Measurements from ENCODE around the gene HS3ST6. TPM values are rescaled to one million over a fixed set of nuclear protein-coding genes. Genes with fewer than 3 reads are reported as not detected.

Gene HS3ST6
- total and polyA plus RNA-seq, 10 donors, result 0.06 to 0.20 TPM; not detected in 8

DNA sequence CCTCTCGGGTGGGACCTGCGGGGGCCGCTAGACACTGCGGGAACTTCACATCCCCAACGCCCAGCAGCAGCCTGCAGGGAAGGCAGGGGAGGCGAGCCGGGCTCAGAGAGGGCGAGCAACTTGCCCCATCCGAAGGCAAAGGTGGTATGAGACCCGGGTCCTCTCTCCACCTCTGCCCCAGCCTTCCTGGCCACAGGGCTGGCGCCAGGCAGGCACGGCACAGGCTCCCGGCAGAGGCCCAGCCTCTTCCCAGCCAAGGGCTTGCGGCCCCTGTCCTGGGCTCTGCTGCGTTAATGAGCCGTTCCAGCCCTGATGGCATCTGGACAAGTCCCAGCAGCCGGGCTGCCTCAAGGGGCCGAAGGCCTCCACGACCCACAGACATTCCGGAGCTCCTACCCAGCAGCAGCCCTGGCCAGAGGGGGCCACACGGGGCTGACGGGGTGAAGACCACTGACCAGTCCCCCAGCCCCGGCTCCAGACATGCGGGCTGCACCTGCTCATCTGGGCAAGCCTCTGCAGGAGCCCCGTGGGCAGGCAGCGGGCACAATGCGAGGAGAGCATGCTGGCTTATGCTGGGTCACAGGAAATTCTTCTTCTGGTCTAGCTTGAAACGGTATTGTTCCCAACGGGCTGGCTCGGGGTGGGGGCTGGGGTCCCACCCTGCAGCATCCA is 1.2 kb upstream of the HS3ST6 start:
- DNase-seq, result no peak
- intact Hi-C loops (cut with DNase I; ENCODE audit: low total_unique reads), result no loop called here

GRCh38 chr16:1917665-1918350 is 407 bp downstream of the HS3ST6 start:
- TF ChIP-seq POLR2A (IDR thresholded peaks at IDR 0.05), result no peak
- H3K27ac ChIP-seq, result no peak overlapping the region
- H3K27me3 ChIP-seq (replicated peaks in 1 of 7), result peaks cover 5 to 99% (median 61%) of the 10 kb centered on the region in 7 donors
- peak overlapping the region in 1 of 8 donors; percentile 21 for H3K4me3 ChIP-seq
- no peak for DNase-seq
- intact Hi-C loops (cut with DNase I; ENCODE audit: low total_unique reads), result no loop called here
- H3K36me3 ChIP-seq, result no peaks in the 10 kb centered on the region
- no peaks in the 10 kb centered on the region for H3K9me3 ChIP-seq
- 0 to 7% (median 3%) methylated on average over 1 to 81 of the region's 81 CpGs for WGBS, 5 donors
- H3K4me1 ChIP-seq, result peaks cover 0 to 25% (median 13%) of the 10 kb centered on the region in 6 donors

More for the DNA sequence above, 1.2 kb upstream of the HS3ST6 start:
- Histone ChIP-seq H3K27me3 (replicated peaks in 1 of 7) (peaks cover 5 to 100% (median 68%) of the 10 kb centered on the region in 7 donors), H3K9me3 (no peaks in the 10 kb centered on the region), H3K36me3 (no peaks in the 10 kb centered on the region), H3K4me1 (peaks cover 0 to 32% (median 19%) of the 10 kb centered on the region in 6 donors), H3K4me3 (no peak overlapping the region), H3K27ac (no peak overlapping the region)
- TF ChIP-seq POLR2A (IDR thresholded peaks at IDR 0.05) (no peak), POLR2AphosphoS5 (IDR thresholded peaks at IDR 0.05) (no peak)
- TF ChIP-seq, protein P1, sequence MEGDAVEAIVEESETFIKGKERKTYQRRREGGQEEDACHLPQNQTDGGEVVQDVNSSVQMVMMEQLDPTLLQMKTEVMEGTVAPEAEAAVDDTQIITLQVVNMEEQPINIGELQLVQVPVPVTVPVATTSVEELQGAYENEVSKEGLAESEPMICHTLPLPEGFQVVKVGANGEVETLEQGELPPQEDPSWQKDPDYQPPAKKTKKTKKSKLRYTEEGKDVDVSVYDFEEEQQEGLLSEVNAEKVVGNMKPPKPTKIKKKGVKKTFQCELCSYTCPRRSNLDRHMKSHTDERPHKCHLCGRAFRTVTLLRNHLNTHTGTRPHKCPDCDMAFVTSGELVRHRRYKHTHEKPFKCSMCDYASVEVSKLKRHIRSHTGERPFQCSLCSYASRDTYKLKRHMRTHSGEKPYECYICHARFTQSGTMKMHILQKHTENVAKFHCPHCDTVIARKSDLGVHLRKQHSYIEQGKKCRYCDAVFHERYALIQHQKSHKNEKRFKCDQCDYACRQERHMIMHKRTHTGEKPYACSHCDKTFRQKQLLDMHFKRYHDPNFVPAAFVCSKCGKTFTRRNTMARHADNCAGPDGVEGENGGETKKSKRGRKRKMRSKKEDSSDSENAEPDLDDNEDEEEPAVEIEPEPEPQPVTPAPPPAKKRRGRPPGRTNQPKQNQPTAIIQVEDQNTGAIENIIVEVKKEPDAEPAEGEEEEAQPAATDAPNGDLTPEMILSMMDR (IDR thresholded peaks at IDR 0.05 in 8 of 11, conservative IDR thresholded peaks at IDR 0.05 in 3 of 11), result no peak
- WGBS, 5 donors, result 33 to 39% (median 35%) methylated on average over 13 to 30 of the region's 30 CpGs

- WGBS, 5 donors, result 4 to 17% (median 8%) methylated on average over 11 to 22 of the region's 22 CpGs
- Histone ChIP-seq H3K27me3 (replicated peaks in 1 of 7) (peaks cover 5 to 92% (median 56%) of the 10 kb centered on the region in 7 donors), H3K4me3 (peak overlapping the region in 1 of 8 donors; percentile 7)
Observed at GRCh38 chr16:1917056-1917664, 1.1 kb downstream of the HS3ST6 start.

GRCh38 chr16:1916640-1916990 is 1.6 kb downstream of the HS3ST6 start:
- Histone ChIP-seq H3K36me3 (no peaks in the 10 kb centered on the region), H3K4me3 (no peak overlapping the region), H3K27ac (no peak overlapping the region), H3K27me3 (replicated peaks in 1 of 7) (peaks cover 5 to 90% (median 50%) of the 10 kb centered on the region in 7 donors), H3K9me3 (no peaks in the 10 kb centered on the region), H3K4me1 (peaks cover 0 to 25% (median 13%) of the 10 kb centered on the region in 6 donors)
- DNase-seq, result no peak
- 10 to 22% (median 16%) methylated on average over 5 of the region's 5 CpGs for WGBS, 5 donors
- TF ChIP-seq POLR2AphosphoS5 (IDR thresholded peaks at IDR 0.05) (no peak), POLR2A (IDR thresholded peaks at IDR 0.05) (no peak)
- TF ChIP-seq, protein P1 (IDR thresholded peaks at IDR 0.05 in 8 of 11, conservative IDR thresholded peaks at IDR 0.05 in 3 of 11), result no peak
- intact Hi-C loops (cut with DNase I; ENCODE audit: low total_unique reads), result no loop called here

More at GRCh38 chr16:1917056-1917664, 1.1 kb downstream of the HS3ST6 start:
- TF ChIP-seq POLR2A (IDR thresholded peaks at IDR 0.05), result no peak
- TF ChIP-seq, protein P1 (IDR thresholded peaks at IDR 0.05 in 8 of 11, conservative IDR thresholded peaks at IDR 0.05 in 3 of 11), result no peak
- no peak for TF ChIP-seq POLR2AphosphoS5 (IDR thresholded peaks at IDR 0.05)
- no peaks in the 10 kb centered on the region for H3K9me3 ChIP-seq
- H3K27ac ChIP-seq, result no peak overlapping the region
- no peak for DNase-seq
- peaks cover 0 to 25% (median 13%) of the 10 kb centered on the region in 6 donors for H3K4me1 ChIP-seq
- no peaks in the 10 kb centered on the region for H3K36me3 ChIP-seq
- intact Hi-C loops (cut with DNase I; ENCODE audit: low total_unique reads), result no loop called here
